HepG2 (cell line): Measurements from ENCODE around the gene NOP9. TPM values are rescaled to one million over a fixed set of nuclear protein-coding genes. Genes with fewer than 3 reads are reported as not detected.

ENCODE experiments used
- ARHGAP35 ChIP-seq: sonication (generic); formaldehyde crosslinking; IDR thresholded peaks from 2 replicates; pipeline ENCODE4 v1.9.0; 2022; ENCODE audit warnings: mild to moderate bottlenecking, inconsistent platforms, moderate library complexity, missing genetic modification reagents, borderline replicate concordance
- CEBPB ChIP-seq: IDR thresholded peaks from 2 replicates; pipeline ENCODE4 v1.6.1; 2011; ENCODE audit warnings: low read depth, low read length, improper control_type of control experiment, borderline replicate concordance
- DBP ChIP-seq: sonication (generic); formaldehyde crosslinking; IDR thresholded peaks from 2 replicates; pipeline ENCODE4 v1.4.0; 2020; ENCODE audit warnings: missing genetic modification reagents; ENCODE audit errors: not compliant biosample characterization
- GATAD2A ChIP-seq: IDR thresholded peaks from 2 replicates; pipeline ENCODE4 v1.6.1; 2016
- KAT2B ChIP-seq: fragments of 150-350 bp; IDR thresholded peaks from 2 replicates; pipeline ENCODE4 v1.6.1; 2014; ENCODE audit warnings: low read depth, low read length, borderline replicate concordance
- MTF1 ChIP-seq: sonication (generic); formaldehyde crosslinking; IDR thresholded peaks from 2 replicates; pipeline ENCODE4 v1.5.0; 2020; ENCODE audit warnings: missing genetic modification reagents
- PRMT3 ChIP-seq: sonication (generic); formaldehyde crosslinking; IDR thresholded peaks from 2 replicates; pipeline ENCODE4 v1.8.1; 2022; ENCODE audit warnings: low read depth, mild to moderate bottlenecking, moderate library complexity, missing genetic modification reagents, borderline replicate concordance
- SKI ChIP-seq: fragments of 450-650 bp; IDR thresholded peaks from one replicate; pipeline ENCODE4 v1.6.1; 2018; ENCODE audit warnings: mild to moderate bottlenecking; ENCODE audit not compliant: partially characterized antibody
- SRY ChIP-seq: sonication (generic); formaldehyde crosslinking; IDR thresholded peaks from 2 replicates; pipeline ENCODE4 v1.8.0; 2022; ENCODE audit warnings: mild to moderate bottlenecking, missing genetic modification reagents
- ZHX2 ChIP-seq, 2 experiments: sonication (generic) in 1 of 2; formaldehyde crosslinking in 1 of 2; IDR thresholded peaks; 2 replicates each; pipeline versions ENCODE4 v1.6.1 to v1.9.0; 2014 to 2022; ENCODE audit warnings: antibody characterized with exemption in 1 of 2, borderline replicate concordance in 1 of 2, inconsistent platforms in 1 of 2, low read depth in 1 of 2, missing genetic modification reagents in 1 of 2
- ZNF235 ChIP-seq: sonication (generic); formaldehyde crosslinking; IDR thresholded peaks from 2 replicates; pipeline ENCODE4 v1.8.1; 2023; ENCODE audit warnings: mild to moderate bottlenecking, missing genetic modification reagents, borderline replicate concordance
- ZNF33A ChIP-seq: sonication (generic); formaldehyde crosslinking; IDR thresholded peaks from 2 replicates; pipeline ENCODE4 v1.5.1; 2020; ENCODE audit warnings: missing genetic modification reagents, mild to moderate bottlenecking, moderate library complexity, borderline replicate concordance
- ZNF484 ChIP-seq: sonication (generic); formaldehyde crosslinking; IDR thresholded peaks from 2 replicates; pipeline ENCODE4 v1.5.1; 2020; ENCODE audit warnings: mild to moderate bottlenecking, low read depth, missing genetic modification reagents, borderline replicate concordance
- ZNF605 ChIP-seq: sonication (generic); formaldehyde crosslinking; IDR thresholded peaks from 2 replicates; pipeline ENCODE4 v1.8.0; 2022; ENCODE audit warnings: mild to moderate bottlenecking, missing genetic modification reagents
- ZNF768 ChIP-seq: sonication (generic); formaldehyde crosslinking; IDR thresholded peaks from 2 replicates; pipeline ENCODE4 v1.4.0; 2020; ENCODE audit warnings: missing genetic modification reagents
- ZNF792 ChIP-seq: IDR thresholded peaks from 2 replicates; pipeline ENCODE4 v1.6.1; 2016
- ZSCAN31 ChIP-seq: sonication (generic); formaldehyde crosslinking; IDR thresholded peaks from 2 replicates; pipeline ENCODE4 v1.5.0; 2020; ENCODE audit warnings: low read depth, mild to moderate bottlenecking, missing genetic modification reagents
- polyA plus RNA-seq, 8 experiments: library from polyadenylated mRNA; depleted of rRNA in 3 of 8; stranded (reverse) in 7 of 8; unstranded in 1 of 8; fragments of >200 nt; fragmentation: Illumina TruSeq in 4 of 8; extraction: Trizol in 4 of 8; gene quantifications; 2 replicates each; pipeline versions ENCODE4 v1.2.1 to v1.2.3, GENCODE V29; 2011 to 2016; ENCODE audit warnings: low read depth in 4 of 8, missing spikeins in 1 of 8, mixed read lengths in 1 of 8; ENCODE audit not compliant: insufficient read depth in 1 of 8
- total RNA-seq, 5 experiments: library from RNA; depleted of rRNA; stranded (reverse); fragments of >200 nt; fragmentation: Illumina TruSeq; extraction: Trizol; gene quantifications; 2 replicates each; pipeline ENCODE4 v1.2.3, GENCODE V29; 2016; ENCODE audit warnings: low read depth in 1 of 5
- TF ChIP-seq, protein P1 (sequence below): sonication (generic); formaldehyde crosslinking; IDR thresholded peaks from 2 replicates; pipeline ENCODE4 v1.4.0; 2020; ENCODE audit warnings: missing genetic modification reagents
- TF ChIP-seq, protein P2 (sequence below): sonication (generic); formaldehyde crosslinking; IDR thresholded peaks from 2 replicates; pipeline ENCODE4 v1.8.1; 2023; ENCODE audit warnings: missing genetic modification reagents, mild to moderate bottlenecking, borderline replicate concordance

The NOP9 gene
- total and polyA plus RNA-seq, 2 of the 13 experiments (the other 11 are each of a cell fraction or from before 2014, with no cell fraction given) = 24.5 to 61.6 TPM

DNA sequence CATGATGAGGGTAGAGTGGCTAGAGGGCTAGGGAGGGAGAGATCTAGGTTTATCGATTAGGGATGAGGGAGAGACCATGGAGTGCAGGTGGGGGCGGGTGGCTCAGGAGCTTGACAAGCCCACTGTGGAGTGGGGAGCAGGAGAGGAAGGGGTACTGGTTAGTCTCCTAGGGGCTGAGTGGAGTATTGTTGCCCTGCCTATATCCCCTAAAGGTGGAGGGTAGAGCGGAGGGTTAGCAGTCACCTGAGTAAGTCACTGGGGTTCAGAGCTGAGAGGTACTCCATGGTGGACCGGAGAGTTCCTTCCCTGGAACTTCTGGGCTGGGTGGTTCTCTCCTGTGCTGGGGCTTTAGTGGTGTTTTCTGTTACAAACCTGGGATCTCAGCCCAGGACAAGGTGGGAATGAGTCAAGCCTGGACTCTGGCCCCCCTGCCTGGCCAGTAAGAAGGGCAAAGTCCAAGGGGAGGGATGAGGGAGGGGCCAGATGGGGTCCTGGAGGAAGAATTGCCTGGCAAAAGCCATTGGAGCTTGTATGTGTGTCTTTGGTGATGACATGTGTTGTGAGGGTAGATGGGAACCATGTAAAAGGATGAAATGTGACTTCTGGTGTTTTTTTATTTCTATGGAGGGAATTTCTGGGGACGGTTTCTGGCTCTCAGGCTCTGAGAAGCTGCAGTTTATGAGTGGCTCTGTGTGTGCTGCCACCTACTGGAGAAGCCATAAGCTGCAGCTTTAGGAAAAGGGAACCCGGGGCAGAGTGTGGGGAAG lies 8.1 kb downstream of the NOP9 start, which contains the start of gene CIDEB (continued):
- TF ChIP-seq ZNF484 (CRISPR knock-in tag) = no peak; the same call in 1 of the 2 replicates
- peak; percentile 59 for TF ChIP-seq SKI
- TF ChIP-seq ZSCAN31 (CRISPR knock-in tag) = peak; percentile 69
- no peak for TF ChIP-seq ZNF768
- 0 out of 2 replicates have a peak, but pooled peaks have one; percentile 48 for TF ChIP-seq ARHGAP35 (CRISPR knock-in tag)
- no peak for TF ChIP-seq PRMT3 (CRISPR knock-in tag)
- TF ChIP-seq ZNF235 = peak; percentile 92; the same call in 1 of the 2 replicates
- no peak for TF ChIP-seq SRY
- TF ChIP-seq, protein P1, sequence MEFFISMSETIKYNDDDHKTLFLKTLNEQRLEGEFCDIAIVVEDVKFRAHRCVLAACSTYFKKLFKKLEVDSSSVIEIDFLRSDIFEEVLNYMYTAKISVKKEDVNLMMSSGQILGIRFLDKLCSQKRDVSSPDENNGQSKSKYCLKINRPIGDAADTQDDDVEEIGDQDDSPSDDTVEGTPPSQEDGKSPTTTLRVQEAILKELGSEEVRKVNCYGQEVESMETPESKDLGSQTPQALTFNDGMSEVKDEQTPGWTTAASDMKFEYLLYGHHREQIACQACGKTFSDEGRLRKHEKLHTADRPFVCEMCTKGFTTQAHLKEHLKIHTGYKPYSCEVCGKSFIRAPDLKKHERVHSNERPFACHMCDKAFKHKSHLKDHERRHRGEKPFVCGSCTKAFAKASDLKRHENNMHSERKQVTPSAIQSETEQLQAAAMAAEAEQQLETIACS = no peak
- TF ChIP-seq ZNF33A (CRISPR knock-in tag) = no peak
- no peak for TF ChIP-seq KAT2B
- TF ChIP-seq ZNF605 (CRISPR knock-in tag) = peak; percentile 99
- TF ChIP-seq, protein P2, sequence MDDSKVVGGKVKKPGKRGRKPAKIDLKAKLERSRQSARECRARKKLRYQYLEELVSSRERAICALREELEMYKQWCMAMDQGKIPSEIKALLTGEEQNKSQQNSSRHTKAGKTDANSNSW (CRISPR knock-in tag) = no peak
- peak; percentile 97 for TF ChIP-seq GATAD2A (CRISPR knock-in tag)
- peak; percentile 33; the same call in 1 of the 2 replicates for TF ChIP-seq CEBPB
- TF ChIP-seq ZNF792 (CRISPR knock-in tag) = peak; percentile 93
- no peak for TF ChIP-seq MTF1 (CRISPR knock-in tag)
- TF ChIP-seq DBP (CRISPR knock-in tag) = no peak
- peak; percentile 30; the same call in 1 of the 2 replicates for TF ChIP-seq ZHX2 (IDR thresholded peaks at IDR 0.05; ENCODE audit: low read depth)
- TF ChIP-seq ZHX2 (CRISPR knock-in tag; IDR thresholded peaks at IDR 0.05; ENCODE audit: borderline replicate concordance) = no peak
